K562 (cell line): Measurements from ENCODE around the gene SHB. TPM values are rescaled to one million over a fixed set of nuclear protein-coding genes. Genes with fewer than 3 reads are reported as not detected.

ENCODE experiments used
- ATAC-seq: fragments of 200-7000 bp; cut with Tn5 transposase; 3 replicates; pipeline ENCODE4 v1.9.1; 2020; ENCODE audit warnings: moderate library complexity
- BruUV-seq: library from RNA; stranded (reverse); fragments of 400-500 nt; replicated peaks from 2 replicates; lab custom pipeline; 2021; lab: Mats Ljungman, UMichigan
- CTCF ChIA-PET: fragments of 300-600 bp; formaldehyde crosslinking; extraction: SDS; loops from one replicate; lab custom pipeline; 2021; ENCODE audit warnings: low intra/inter-chr PET ratio; lab: Yijun Ruan, JAX
- POLR2A ChIA-PET: fragments of 300-600, 350-650 bp; sonication (Branson Sonifier 250); formaldehyde crosslinking; extraction: SDS; loops from one replicate; lab custom pipeline; 2021; ENCODE audit warnings: antibody characterized with exemption, inconsistent platforms; lab: Yijun Ruan, JAX
- DNase-seq, 4 experiments: peaks; one replicate each; pipeline versions ENCODE4 v3.0.0 to v3.0.0-alpha.2; 2011 to 2018; ENCODE audit warnings: low spot score in 3 of 4, mixed read lengths in 3 of 4; ENCODE audit errors: extremely low read depth in 1 of 4
- FAIRE-seq: peaks from 2 replicates; lab custom pipeline; 2011; peaks lifted over from hg19 to GRCh38; lab: Jason Lieb, UNC
- H2AFZ ChIP-seq: 2 replicates; pipeline ENCODE4 v1.6.0; 2011; ENCODE audit warnings: low read depth, low read length, control low read depth, inconsistent platforms
- H3K27ac ChIP-seq: fragments of 200-600 bp; 3 replicates; pipeline ENCODE4 v1.8.0; 2011; ENCODE audit warnings: low read depth, mild to moderate bottlenecking, control low read depth, inconsistent platforms, low read length, moderate library complexity, mixed read lengths; ENCODE audit errors: extremely low read depth
- H3K27me3 ChIP-seq, 2 experiments: fragments of 300-600 bp in 1 of 2; 2 replicates in 1 of 2; 3 replicates in 1 of 2; pipeline versions ENCODE4 v1.6.0 to v1.8.0; 2011; ENCODE audit warnings: inconsistent platforms in 2 of 2, low read length in 2 of 2, mild to moderate bottlenecking in 1 of 2, mixed read lengths in 1 of 2, moderate library complexity in 1 of 2; ENCODE audit not compliant: control insufficient read depth in 2 of 2, insufficient read depth in 2 of 2
- H3K36me3 ChIP-seq: fragments of 300-600 bp; 3 replicates; pipeline ENCODE4 v1.8.0; 2011; ENCODE audit warnings: mild to moderate bottlenecking, low read length, inconsistent platforms; ENCODE audit not compliant: control insufficient read depth, insufficient read depth
- H3K4me1 ChIP-seq, 2 experiments: fragments of 200-600 bp in 1 of 2; replicated peaks in 1 of 2; 2 replicates in 1 of 2; 3 replicates in 1 of 2; pipeline versions ENCODE4 v1.5.1 to v1.8.0; 2011; ENCODE audit warnings: inconsistent platforms in 2 of 2, low read length in 2 of 2, mild to moderate bottlenecking in 1 of 2, mixed read lengths in 1 of 2, moderate library complexity in 1 of 2; ENCODE audit not compliant: control insufficient read depth in 2 of 2, insufficient read depth in 2 of 2
- H3K4me2 ChIP-seq: 2 replicates; pipeline ENCODE4 v1.6.1; 2011; ENCODE audit warnings: low read length, control low read depth, inconsistent platforms, mixed read lengths; ENCODE audit not compliant: insufficient read depth
- H3K4me3 ChIP-seq: fragments of 200-600 bp; sonication (generic), shearing (Covaris generic); 2 replicates; pipeline ENCODE4 v1.5.1; 2016; ENCODE audit warnings: control low read depth, inconsistent platforms
- H3K79me2 ChIP-seq: fragments of 200-600 bp; 3 replicates; pipeline ENCODE4 v1.8.0; 2011; ENCODE audit warnings: low read length, inconsistent platforms; ENCODE audit not compliant: control insufficient read depth, insufficient read depth
- H3K9ac ChIP-seq, 2 experiments: 2 replicates each; pipeline versions ENCODE4 v1.6.0 to v1.6.1; 2011; ENCODE audit warnings: low read depth in 2 of 2, low read length in 2 of 2, control low read depth in 1 of 2, inconsistent platforms in 1 of 2, mild to moderate bottlenecking in 1 of 2, mixed read lengths in 1 of 2; ENCODE audit not compliant: insufficient read depth in 1 of 2
- H3K9me1 ChIP-seq: one replicate; pipeline ENCODE4 v1.6.0; 2011; ENCODE audit warnings: inconsistent platforms, mild to moderate bottlenecking, low read length, moderate library complexity; ENCODE audit not compliant: control insufficient read depth, insufficient read depth
- H3K9me3 ChIP-seq: replicated peaks from 2 replicates; pipeline ENCODE4 v1.5.1; 2011; ENCODE audit warnings: low read depth, low read length, inconsistent platforms; ENCODE audit not compliant: control insufficient read depth, insufficient read depth
- H4K20me1 ChIP-seq: replicated peaks from 2 replicates; pipeline ENCODE4 v1.6.1; 2011; ENCODE audit warnings: low read length, inconsistent platforms, mixed read lengths; ENCODE audit not compliant: control insufficient read depth, insufficient read depth
- CBX5 ChIP-seq: IDR thresholded peaks from 2 replicates; pipeline ENCODE4 v1.6.1; 2014; ENCODE audit warnings: low read depth, borderline replicate concordance
- GABPA ChIP-seq: fragments of 200-800 bp; sonication (Bioruptor generic); conservative IDR thresholded peaks from 2 replicates; pipeline ENCODE4 v1.6.1; 2016; ENCODE audit warnings: low read depth, missing genetic modification characterization, missing compliant biosample characterization
- HDGF ChIP-seq: fragments of 450-650 bp; IDR thresholded peaks from 2 replicates; pipeline ENCODE4 v1.6.1; 2016
- HLTF ChIP-seq: fragments of 450-650 bp; IDR thresholded peaks from 2 replicates; pipeline ENCODE4 v1.6.1; 2016
- KLF6 ChIP-seq: fragments of 250-450 bp; sonication (Bioruptor Pico); IDR thresholded peaks from 2 replicates; pipeline ENCODE4 v1.4.0; 2020; ENCODE audit warnings: mild to moderate bottlenecking, moderate library complexity, borderline replicate concordance
- PHTF2 ChIP-seq: fragments of 250-450 bp; sonication (Bioruptor Pico); IDR thresholded peaks from 2 replicates; pipeline ENCODE4 v1.5.0; 2021; ENCODE audit warnings: mild to moderate bottlenecking
- POLR2AphosphoS2 ChIP-seq: IDR thresholded peaks from 2 replicates; pipeline ENCODE4 v1.6.1; 2012; ENCODE audit warnings: low read length, improper control_type of control experiment
- PRDM10 ChIP-seq: fragments of 450-650 bp; IDR thresholded peaks from 2 replicates; pipeline ENCODE4 v1.6.1; 2018; ENCODE audit not compliant: partially characterized antibody
- TAF15 ChIP-seq: fragments of 200-400 bp; formaldehyde crosslinking; IDR thresholded peaks from 2 replicates; pipeline ENCODE4 v1.6.1; 2017; ENCODE audit warnings: mild to moderate bottlenecking, low read depth, low read length, moderate library complexity
- WGBS: fragments of 100-300 bp; shearing (Covaris generic); methylation state at CpG from one replicate; pipeline ENCODE4 v1.1.6; 2016; ENCODE audit warnings: low coverage, mixed read lengths; ENCODE audit not compliant: insufficient coverage; ENCODE audit errors: missing lambda C conversion rate; 5-methylcytosine and 5-hydroxymethylcytosine counted together
- in situ Hi-C: fragments of 300-500 bp; cut with MboI; formaldehyde crosslinking; loops from 4 replicates; pipeline ENCODE4 v1.15.0; 2018; ENCODE audit warnings: inconsistent platforms, mixed read lengths
- intact Hi-C: fragments of 100-400 bp; cut with micrococcal nuclease; formaldehyde crosslinking; loops from 2 replicates; pipeline ENCODE4 v1.14.2; 2022
- polyA plus RNA-seq, 8 experiments: library from polyadenylated mRNA; depleted of rRNA in 4 of 8; stranded (reverse) in 5 of 8; unstranded in 3 of 8; fragments of >200 nt; fragmentation: Nextera tagmentation in 2 of 8; fragmentation: Illumina TruSeq in 1 of 8; extraction: Ambion mirVana in 2 of 8; extraction: Trizol in 1 of 8; gene quantifications; 2 replicates each; pipeline versions ENCODE4 v1.2.1 to v1.2.3, GENCODE V29; 2011 to 2014; ENCODE audit warnings: inconsistent platforms in 1 of 8, missing spikeins in 1 of 8
- total RNA-seq, 7 experiments: library from RNA; depleted of rRNA in 6 of 7; stranded (reverse); fragments of >200 nt in 6 of 7; fragmentation: Illumina TruSeq in 2 of 7; extraction: Trizol in 2 of 7; gene quantifications; 2 replicates each; pipeline versions ENCODE4 v1.2.1 to v1.2.3, GENCODE V29; 2011 to 2021; ENCODE audit warnings: low replicate concordance in 1 of 7
- TF ChIP-seq, protein P1 (sequence below): fragments of 450-650 bp; conservative IDR thresholded peaks from 2 replicates; pipeline ENCODE4 v1.6.1; 2016; ENCODE audit warnings: missing genetic modification characterization, low read depth, mild to moderate bottlenecking, missing compliant biosample characterization, moderate library complexity

The SHB gene
- total and polyA plus RNA-seq, 9 of the 15 experiments (the other 6 are each of a cell fraction or from before 2014, with no cell fraction given): 0.78 to 16.0 (median 5.3) TPM

DNA sequence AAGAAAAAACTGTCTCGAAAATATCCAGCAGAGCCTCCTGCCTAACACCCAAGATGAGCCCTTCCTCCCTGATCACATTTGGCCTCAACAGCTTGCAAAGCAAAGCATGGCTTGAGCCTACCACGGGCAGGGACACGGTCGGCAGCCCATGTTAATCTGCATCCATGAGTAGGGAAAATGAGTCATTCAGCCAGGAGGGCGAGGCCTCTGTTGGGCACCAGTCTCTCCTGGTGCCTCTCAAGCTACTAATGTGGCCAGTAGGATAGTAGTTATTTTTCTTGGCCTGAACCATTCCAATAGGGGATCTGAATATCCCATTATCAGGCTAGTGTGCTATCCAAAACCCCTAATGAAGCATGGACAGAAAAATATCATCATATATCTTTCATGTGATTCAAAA is 43.0 kb upstream of the SHB start:
- Histone ChIP-seq H3K9ac (no peak overlapping the region), H3K79me2 (no peaks in the 10 kb centered on the region), H3K9me3 (no peaks in the 10 kb centered on the region), H3K27ac (no peak overlapping the region), H3K4me2 (no peak overlapping the region), H3K27me3 (peaks cover 14 to 21% of the 10 kb centered on the region in 2 experiments; a peak in 4 of 5 replicates), H3K9me1 (no peaks in the 10 kb centered on the region)
- intact Hi-C loops (no loop called here), in situ Hi-C loops (no loop called here)
- ATAC-seq (no peak), DNase-seq (no peak)
- BruUV-seq: no TSS peak
- CTCF ChIA-PET: no interaction called here
- WGBS: 3% methylated on average over 5 of the region's 5 CpGs
- TF ChIP-seq PRDM10 (no peak), PHTF2 (no peak), GABPA (tag) (no peak), TAF15 (no peak), KLF6 (no peak), HLTF (no peak), HDGF (no peak), POLR2AphosphoS2 (no peak), CBX5 (no peak)
- TF ChIP-seq, protein P1, sequence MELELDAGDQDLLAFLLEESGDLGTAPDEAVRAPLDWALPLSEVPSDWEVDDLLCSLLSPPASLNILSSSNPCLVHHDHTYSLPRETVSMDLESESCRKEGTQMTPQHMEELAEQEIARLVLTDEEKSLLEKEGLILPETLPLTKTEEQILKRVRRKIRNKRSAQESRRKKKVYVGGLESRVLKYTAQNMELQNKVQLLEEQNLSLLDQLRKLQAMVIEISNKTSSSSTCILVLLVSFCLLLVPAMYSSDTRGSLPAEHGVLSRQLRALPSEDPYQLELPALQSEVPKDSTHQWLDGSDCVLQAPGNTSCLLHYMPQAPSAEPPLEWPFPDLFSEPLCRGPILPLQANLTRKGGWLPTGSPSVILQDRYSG: no peak
- TF ChIP-seq, all 486 proteins: peak for 0
- Histone ChIP-seq H3K4me3 (no peak overlapping the region), H2AFZ (no peak overlapping the region), H4K20me1 (no peaks in the 10 kb centered on the region; the same call in 1 of the 2 replicates), H3K36me3 (no peaks in the 10 kb centered on the region), H3K4me1 (peaks cover 9 to 13% of the 10 kb centered on the region in 2 experiments; a peak in 4 of 5 replicates)
- no peak for FAIRE-seq
- POLR2A ChIA-PET: interaction anchor here (0.6 to 0.7 kb wide), 2 partner anchors 26 to 201 kb away, joined by 3 read pairs; no protein-coding TSS in a partner anchor
